Measurements from ENCODE around the gene CCM2L. TPM values are rescaled to one million over a fixed set of nuclear protein-coding genes. Genes with fewer than 3 reads are reported as not detected.

Gene CCM2L
- total RNA-seq, 1 donor from 2014 or later: not detected

DNA sequence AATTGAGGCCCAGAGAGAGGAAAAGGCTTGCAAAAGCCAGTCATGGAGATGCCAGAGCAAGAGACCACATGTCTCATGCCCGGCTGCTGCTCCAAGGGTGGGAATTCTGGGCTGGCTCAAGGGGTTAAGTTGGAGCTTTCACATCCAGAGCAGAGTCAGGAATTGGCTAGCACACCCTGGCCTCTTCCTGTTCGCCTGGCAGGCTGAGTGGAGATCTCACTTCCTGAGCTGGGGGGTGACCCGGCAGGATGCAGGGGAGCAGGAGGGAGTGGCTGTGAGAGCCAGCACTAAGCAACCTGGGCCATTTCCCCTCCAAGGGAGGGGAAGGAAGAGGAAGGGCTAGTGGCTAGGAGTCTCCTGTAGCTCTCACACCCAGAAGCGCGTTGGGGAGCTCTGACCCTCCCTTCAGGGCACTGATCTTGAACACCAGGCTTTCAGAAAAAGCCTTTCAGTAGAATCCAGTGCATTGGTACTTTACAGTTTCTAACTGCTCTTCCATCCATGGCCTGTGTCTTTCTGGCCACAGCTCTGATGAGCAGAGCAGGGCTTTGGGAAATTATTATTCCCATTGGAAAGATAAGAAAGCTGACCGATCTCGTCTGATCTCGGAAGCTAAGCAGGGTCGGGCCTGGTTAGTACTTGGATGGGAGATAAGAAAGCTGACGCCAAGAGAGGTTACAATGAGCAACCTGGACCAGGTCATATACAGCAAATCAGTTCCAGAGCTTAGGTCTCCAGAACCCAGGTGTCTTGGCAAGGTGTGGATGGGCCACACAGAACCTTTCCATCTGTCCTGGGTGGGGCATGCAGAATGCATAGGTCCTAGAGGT is 2.2 kb upstream of the CCM2L start:
- Mint-ChIP-seq H3K27me3 (peaks cover 7% of the 10 kb centered on the region), H3K4me3 (no peak overlapping the region), H3K27ac (no peak overlapping the region), H3K4me1 (peaks cover 6% of the 10 kb centered on the region), H3K36me3 (ENCODE audit: low read depth) (no peaks in the 10 kb centered on the region), H3K9me3 (no peaks in the 10 kb centered on the region)
- DNase-seq: no peak
- intact Hi-C loops (cut with micrococcal nuclease): no loop called here

DNA sequence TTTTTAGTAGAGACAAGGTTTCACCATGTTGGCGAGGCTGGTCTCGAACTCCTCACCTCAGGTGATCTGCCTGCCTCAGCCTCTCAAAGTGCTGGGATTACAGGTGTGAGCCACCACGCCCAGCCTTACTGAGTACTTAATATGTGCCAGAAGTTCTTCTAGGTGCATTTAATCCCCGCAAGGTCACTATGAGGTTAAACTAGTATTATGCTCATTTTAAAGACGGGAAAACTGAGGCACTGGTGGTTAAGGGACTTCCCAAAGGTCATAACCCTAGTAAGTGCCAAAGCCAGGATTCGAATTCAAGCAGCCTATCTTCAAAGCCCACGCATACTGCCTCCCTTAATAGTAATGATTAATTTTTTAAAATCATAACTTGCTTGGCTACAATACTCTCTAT is 674 bp upstream of the CCM2L start:
- DNase-seq: no peak
- Mint-ChIP-seq H3K9me3 (no peaks in the 10 kb centered on the region), H3K4me3 (no peak overlapping the region), H3K36me3 (ENCODE audit: low read depth) (no peaks in the 10 kb centered on the region), H3K4me1 (peaks cover 6% of the 10 kb centered on the region), H3K27ac (no peak overlapping the region), H3K27me3 (peaks cover 10% of the 10 kb centered on the region)
- intact Hi-C loops (cut with micrococcal nuclease): no loop called here

DNA sequence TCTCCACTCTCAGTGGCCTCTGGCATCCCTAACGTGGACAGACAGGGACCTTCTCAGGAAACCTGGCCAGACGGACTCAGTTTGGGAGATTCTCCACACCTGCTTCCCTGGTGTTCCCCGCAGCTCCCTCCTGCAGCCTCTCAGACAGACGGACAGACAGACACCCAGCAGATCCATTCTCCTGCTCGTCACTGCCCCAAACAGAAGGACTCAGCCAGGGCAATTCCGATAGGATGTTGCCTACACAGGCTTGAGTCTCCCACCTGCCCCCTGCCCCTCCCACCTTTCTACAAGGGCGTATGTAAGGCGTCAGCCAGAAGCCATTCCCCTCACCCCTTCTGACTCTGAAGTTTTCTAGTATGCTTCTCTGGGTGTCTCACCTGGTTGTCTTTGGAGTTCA is 428 bp downstream of the CCM2L start:
- intact Hi-C loops (cut with micrococcal nuclease): no loop called here
- H3K27me3 Mint-ChIP-seq: peaks cover 19% of the 10 kb centered on the region

DNA sequence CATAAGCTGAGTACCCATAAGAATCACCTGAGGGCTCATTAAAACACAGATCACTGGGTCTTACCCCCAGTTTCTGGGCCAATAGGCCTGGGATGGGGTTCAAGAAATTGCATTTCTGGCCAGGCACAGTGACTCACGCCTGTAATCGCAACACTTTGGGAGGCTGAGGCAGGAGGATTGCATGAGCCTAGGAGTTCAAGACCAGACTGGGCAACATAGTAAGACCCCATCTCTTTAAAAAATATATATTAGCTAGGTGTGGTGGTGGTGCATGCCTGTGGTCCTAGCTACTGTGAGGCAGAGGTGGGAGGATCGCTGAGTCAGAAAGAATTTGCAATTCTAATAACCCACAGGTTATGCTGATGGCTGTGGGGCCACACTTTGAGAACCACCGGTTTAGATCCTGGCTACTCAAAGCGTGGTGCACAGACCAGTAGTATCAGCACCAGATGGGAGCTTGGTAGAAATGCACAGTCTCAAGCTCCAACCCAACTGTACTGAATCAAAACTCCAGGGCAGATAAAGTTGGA is 2.0 kb downstream of the CCM2L start:
- no peak for DNase-seq
- no peak overlapping the region for H3K4me3 Mint-ChIP-seq
- H3K36me3 Mint-ChIP-seq (ENCODE audit: low read depth): no peaks in the 10 kb centered on the region
- peaks cover 6% of the 10 kb centered on the region for H3K4me1 Mint-ChIP-seq
- intact Hi-C loops (cut with micrococcal nuclease): no loop called here
- H3K27ac Mint-ChIP-seq: no peak overlapping the region
- H3K27me3 Mint-ChIP-seq: peaks cover 24% of the 10 kb centered on the region
- no peaks in the 10 kb centered on the region for H3K9me3 Mint-ChIP-seq

More for the DNA sequence above, 428 bp downstream of the CCM2L start:
- Mint-ChIP-seq H3K36me3 (ENCODE audit: low read depth) (no peaks in the 10 kb centered on the region), H3K9me3 (no peaks in the 10 kb centered on the region), H3K27ac (no peak overlapping the region), H3K4me3 (no peak overlapping the region), H3K4me1 (peaks cover 6% of the 10 kb centered on the region)
- no peak for DNase-seq

DNA sequence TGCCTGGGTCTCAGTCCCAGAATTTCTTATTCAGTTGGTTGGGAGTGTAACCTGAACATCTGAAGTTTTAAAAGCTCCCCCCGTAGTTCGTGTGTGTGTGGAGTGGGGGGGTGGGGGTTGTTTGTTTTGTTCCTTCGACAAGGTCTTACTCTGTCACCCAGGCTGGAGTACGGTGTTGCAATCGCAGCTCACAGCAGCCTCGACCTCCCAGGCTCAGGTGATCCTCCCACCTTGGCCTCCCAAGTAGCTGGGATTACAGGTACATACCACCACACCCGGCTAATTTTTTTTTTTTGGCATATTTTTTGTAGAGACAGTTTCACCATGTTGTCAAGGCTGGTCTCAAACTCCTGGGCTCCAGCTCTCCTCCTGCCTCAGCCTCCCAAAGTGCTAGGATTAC is 3.1 kb downstream of the CCM2L start:
- intact Hi-C loops (cut with micrococcal nuclease): no loop called here
- no peaks in the 10 kb centered on the region for H3K9me3 Mint-ChIP-seq
- no peak for DNase-seq
- peaks cover 6% of the 10 kb centered on the region for H3K4me1 Mint-ChIP-seq
- H3K27ac Mint-ChIP-seq: no peak overlapping the region
- H3K36me3 Mint-ChIP-seq (ENCODE audit: low read depth): no peaks in the 10 kb centered on the region
- H3K27me3 Mint-ChIP-seq: peaks cover 31% of the 10 kb centered on the region
- no peak overlapping the region for H3K4me3 Mint-ChIP-seq

DNA sequence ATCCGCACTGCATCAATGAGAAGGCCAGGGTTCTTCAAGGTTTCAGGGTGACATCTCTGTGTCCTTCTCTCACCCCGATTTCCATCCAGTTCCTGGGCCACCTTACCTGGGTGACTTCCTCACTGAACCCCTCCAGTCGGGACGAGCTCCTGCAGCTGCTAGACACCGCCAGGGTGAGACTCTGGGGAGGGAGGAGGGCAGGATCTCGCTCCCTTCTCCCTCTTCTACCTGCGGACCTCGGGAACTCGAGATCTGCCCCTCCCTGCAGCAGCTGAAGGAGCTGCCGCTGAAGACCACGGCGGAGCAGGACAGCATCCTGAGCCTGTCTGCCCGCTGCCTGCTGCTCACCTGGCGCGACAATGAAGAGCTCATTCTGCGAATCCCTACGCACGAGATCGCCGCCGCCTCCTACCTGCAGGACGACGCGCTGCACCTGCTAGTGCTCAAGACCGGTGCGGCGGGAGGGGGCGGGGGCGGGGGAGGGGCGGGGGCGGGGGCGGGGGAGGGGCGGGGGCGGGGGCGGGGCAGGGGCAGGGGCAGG is 7.5 kb downstream of the CCM2L start:
- DNase-seq: peak; percentile 75
- Mint-ChIP-seq H3K4me1 (peaks cover 18% of the 10 kb centered on the region), H3K9me3 (no peaks in the 10 kb centered on the region), H3K27me3 (peaks cover 64% of the 10 kb centered on the region), H3K27ac (no peak overlapping the region), H3K36me3 (ENCODE audit: low read depth) (no peaks in the 10 kb centered on the region), H3K4me3 (peak overlapping the region; percentile 66)
- intact Hi-C loops (cut with micrococcal nuclease): loop anchor here (5.0 kb wide), 1 partner anchor 65 kb away; the partner anchor contains the start of gene PDRG1

DNA sequence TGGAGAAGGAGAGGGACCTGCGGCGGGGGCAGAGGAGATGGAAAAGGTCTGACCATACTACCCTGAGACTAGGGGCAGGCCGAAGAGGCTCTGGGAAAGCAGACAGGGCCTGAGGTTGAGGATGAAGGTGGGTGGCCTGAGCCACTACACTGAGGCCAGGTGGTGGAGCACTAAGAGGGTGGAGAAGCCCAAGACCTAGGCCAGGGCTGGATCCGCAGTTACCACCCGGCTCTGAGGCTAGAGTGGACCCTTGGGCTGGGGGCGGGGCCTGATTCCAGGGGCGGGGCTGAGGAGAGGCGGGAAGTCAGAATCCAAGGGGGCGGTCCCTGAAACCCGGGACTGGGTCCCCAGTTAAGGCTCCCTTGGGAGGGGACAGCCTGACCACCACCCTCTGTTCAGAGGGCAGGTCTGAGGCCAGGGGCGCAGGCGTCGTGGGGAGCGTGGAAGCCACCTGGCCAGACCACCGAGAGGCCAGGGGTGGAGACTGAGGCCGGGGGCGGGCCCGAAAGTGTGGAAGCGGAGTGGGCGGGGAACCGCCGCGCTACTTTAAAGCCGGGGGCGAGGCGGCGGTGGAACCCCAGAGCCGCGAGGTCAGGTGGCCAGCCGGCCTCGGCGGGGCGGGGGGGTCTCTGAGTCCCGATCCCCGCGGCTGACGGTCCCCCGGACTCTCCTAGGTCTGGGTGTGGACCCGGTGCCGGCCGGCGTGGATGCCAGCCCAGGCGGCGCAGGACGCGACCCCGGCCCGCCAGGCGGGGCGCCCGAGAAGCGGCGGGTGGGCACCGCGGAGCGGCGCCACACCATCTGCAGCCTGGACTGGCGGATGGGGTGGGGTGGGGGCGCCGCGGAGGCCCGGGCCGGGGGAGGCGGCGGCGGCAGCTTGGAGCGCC is 8.3 kb downstream of the CCM2L start:
- Mint-ChIP-seq H3K4me3 (peak overlapping the region; percentile 83), H3K4me1 (peaks cover 18% of the 10 kb centered on the region)
- intact Hi-C loops (cut with micrococcal nuclease): loop anchor here (5.0 kb wide), 1 partner anchor 66 kb away; the partner anchor contains the start of gene PDRG1

DNA sequence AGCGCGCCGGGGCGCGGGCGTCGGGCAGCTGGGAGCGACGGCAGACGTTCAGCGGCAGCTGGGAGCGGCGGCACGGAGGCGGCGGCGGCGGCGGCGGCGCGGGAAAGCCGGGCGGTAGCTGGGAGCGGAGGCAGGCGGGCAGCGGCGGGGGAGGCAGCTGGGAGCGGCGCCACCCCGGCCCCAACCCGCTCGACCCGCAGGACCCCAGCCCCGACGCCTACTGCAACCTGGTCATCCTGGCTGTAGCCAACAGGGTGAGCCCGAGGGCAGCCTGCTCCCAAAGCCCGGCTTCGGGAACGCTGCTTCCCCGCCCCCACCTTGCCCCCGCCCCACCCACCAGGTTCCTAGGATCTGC is 8.9 kb downstream of the CCM2L start:
- H3K27me3 Mint-ChIP-seq: peaks cover 73% of the 10 kb centered on the region
- H3K4me3 Mint-ChIP-seq: peak overlapping the region; percentile 85
- H3K27ac Mint-ChIP-seq: no peak overlapping the region
- peaks cover 18% of the 10 kb centered on the region for H3K4me1 Mint-ChIP-seq
- no peaks in the 10 kb centered on the region for H3K36me3 Mint-ChIP-seq (ENCODE audit: low read depth)
- no peaks in the 10 kb centered on the region for H3K9me3 Mint-ChIP-seq
- no peak for DNase-seq
- intact Hi-C loops (cut with micrococcal nuclease): loop anchor here (5.0 kb wide), 1 partner anchor 67 kb away; the partner anchor contains the start of gene PDRG1

More for the DNA sequence above, 8.3 kb downstream of the CCM2L start:
- Mint-ChIP-seq H3K27ac (no peak overlapping the region), H3K36me3 (ENCODE audit: low read depth) (no peaks in the 10 kb centered on the region), H3K9me3 (no peaks in the 10 kb centered on the region), H3K27me3 (peaks cover 71% of the 10 kb centered on the region)
- DNase-seq: peak; percentile 82

DNA sequence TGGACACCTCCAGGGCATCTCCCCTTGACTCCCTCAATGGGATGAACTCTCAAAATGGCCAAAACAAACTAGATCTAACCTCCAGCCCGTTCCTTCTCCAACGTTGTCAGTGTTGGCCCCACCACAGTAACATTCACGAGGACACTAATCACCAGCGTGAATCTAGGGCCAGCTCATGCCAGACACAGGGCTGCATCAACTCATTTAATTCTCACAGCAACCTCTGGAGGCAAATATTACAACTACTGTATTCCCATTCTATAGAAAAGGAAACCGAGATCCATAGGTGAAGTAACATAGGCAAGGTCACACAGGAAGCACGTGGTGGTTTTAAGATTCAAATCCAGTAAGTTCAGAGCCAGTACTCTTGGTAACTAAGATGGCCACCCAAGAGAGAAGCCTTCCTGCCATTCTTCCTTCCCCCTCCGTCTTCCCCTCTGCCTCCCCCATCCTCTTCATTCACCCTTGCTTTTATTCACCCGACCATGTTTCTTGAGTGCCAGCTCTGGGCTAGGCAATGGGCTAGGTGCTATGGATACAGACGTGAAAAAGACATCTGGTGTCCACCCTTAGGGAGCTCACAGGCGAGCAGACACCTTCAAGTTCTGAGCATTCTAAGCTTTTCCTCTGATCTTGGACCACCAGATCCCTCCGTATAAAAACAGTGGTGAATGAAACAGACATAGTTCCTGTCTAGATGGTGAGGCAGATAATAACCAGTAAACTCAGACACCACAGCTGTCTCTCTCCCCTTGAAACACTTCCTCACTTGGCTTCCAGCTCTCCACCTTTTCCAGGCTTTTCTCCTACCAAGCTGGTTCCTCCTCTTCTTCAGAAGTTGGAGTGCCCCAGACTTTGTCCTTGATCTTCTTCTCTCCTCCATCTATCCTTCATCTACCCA is 9.6 kb downstream of the CCM2L start:
- DNase-seq: no peak
- Mint-ChIP-seq H3K9me3 (no peaks in the 10 kb centered on the region), H3K4me1 (peaks cover 18% of the 10 kb centered on the region), H3K27ac (no peak overlapping the region), H3K4me3 (peak overlapping the region; percentile 85), H3K27me3 (peaks cover 68% of the 10 kb centered on the region), H3K36me3 (ENCODE audit: low read depth) (no peaks in the 10 kb centered on the region)
- intact Hi-C loops (cut with micrococcal nuclease): loop anchor here (5.0 kb wide), 1 partner anchor 68 kb away; the partner anchor contains the start of gene PDRG1

DNA sequence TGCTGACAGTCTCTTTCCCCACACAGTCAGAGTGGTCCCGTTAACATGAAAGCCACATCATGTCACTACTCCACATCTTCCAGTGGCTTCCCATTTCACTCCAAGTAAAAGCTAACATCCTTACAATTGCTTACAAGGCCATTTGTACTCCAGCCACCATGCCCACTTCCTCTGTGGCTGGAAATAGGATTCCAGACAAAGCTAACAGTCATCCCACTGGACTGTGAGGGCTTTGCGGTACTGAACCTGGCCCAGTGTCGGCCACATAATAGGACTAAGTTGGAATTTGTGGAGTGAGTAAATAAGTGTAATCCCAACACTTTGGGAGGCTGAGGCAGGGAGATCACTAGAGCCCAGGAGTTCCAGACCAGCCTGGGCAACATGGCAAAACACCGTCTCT is 10.9 kb downstream of the CCM2L start:
- Mint-ChIP-seq H3K4me3 (no peak overlapping the region), H3K4me1 (peaks cover 18% of the 10 kb centered on the region), H3K9me3 (no peaks in the 10 kb centered on the region), H3K27ac (no peak overlapping the region), H3K27me3 (peaks cover 65% of the 10 kb centered on the region), H3K36me3 (ENCODE audit: low read depth) (no peaks in the 10 kb centered on the region)
- DNase-seq: no peak
- intact Hi-C loops (cut with micrococcal nuclease): no loop called here

DNA sequence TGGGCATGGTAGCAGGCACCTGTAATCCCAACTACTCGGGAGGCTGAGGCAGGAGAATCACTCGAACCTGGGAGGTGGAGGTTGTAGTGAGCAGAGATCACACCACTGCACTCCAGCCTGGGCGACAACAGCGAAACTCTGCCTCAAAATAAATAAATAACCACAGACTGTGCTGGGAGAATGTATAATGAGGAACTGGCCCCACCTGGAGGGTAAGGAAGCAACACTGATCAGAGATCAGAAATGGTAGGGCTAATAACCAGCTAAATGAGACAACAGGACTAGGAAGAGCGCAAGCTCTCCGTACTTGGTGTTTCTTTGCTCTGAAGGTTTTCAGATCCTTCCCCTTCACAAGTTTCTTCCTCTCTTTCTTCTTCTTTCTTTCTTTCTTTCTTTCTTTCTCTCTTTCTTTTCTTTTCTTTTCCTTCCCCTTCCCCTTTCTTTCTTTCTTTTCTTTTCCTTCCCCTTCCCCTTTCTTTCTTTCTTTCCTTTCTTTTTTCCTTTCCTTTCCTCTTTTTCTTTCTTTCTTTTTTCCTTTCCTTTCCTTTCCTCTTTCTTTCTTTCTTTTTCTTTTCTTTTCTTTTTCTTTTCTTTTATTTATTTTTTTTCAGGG is 14.6 kb downstream of the CCM2L start:
- no peak for DNase-seq
- Mint-ChIP-seq H3K9me3 (no peaks in the 10 kb centered on the region), H3K27ac (no peak overlapping the region), H3K36me3 (ENCODE audit: low read depth) (no peaks in the 10 kb centered on the region), H3K27me3 (peaks cover 49% of the 10 kb centered on the region), H3K4me3 (no peak overlapping the region), H3K4me1 (peaks cover 7% of the 10 kb centered on the region)
- intact Hi-C loops (cut with micrococcal nuclease): no loop called here

DNA sequence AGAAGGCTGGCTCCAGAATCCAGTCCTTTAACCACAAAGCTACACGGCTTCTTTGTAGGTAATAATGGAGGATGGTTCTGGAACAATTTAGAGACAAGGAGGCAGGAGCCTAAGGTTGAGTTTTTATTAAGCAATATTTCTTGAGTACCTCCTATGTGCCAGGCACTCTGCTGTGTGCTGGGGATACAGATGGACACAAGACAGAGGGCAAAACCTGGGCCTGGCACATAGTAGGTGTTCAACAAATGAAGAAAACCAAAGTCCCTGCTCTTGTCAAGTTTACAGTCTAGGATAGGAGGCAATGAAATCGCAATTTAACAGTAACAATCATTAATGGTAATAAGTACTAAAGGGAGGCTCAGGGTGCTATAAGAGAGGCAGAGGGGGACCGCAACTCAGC is 17.4 kb downstream of the CCM2L start:
- intact Hi-C loops (cut with micrococcal nuclease): no loop called here
- Mint-ChIP-seq H3K4me3 (no peak overlapping the region), H3K27me3 (peaks cover 35% of the 10 kb centered on the region), H3K36me3 (ENCODE audit: low read depth) (no peaks in the 10 kb centered on the region), H3K4me1 (no peaks in the 10 kb centered on the region), H3K27ac (no peak overlapping the region), H3K9me3 (no peaks in the 10 kb centered on the region)
- no peak for DNase-seq

All from activated CD4-positive, alpha-beta T cell treated with anti-CD3 and anti-CD28 coated beads, Interleukin-2, amount 10 ng/mL, durations not matched to agents 24 days and 14 days (primary cell).